IMR-90 (cell line): ENCODE measurements around the gene RNF144A. TPM values are rescaled to one million over a fixed set of nuclear protein-coding genes. Genes with fewer than 3 reads are reported as not detected.

Experiments used
- ATAC-seq: fragments of 200-7000 bp; cut with Tn5 transposase; 2 replicates; pipeline ENCODE4 v1.9.1; 2020; ENCODE audit warnings: low read depth, mild to moderate bottlenecking, moderate library complexity
- BruUV-seq: library from RNA; stranded (reverse); fragments of 400-500 nt; replicated peaks from 2 replicates; lab custom pipeline; 2021; lab: Mats Ljungman, UMichigan
- CTCF ChIA-PET: fragments of 300-600 bp; formaldehyde crosslinking; extraction: SDS; loops from one replicate; lab custom pipeline; 2021; ENCODE audit warnings: antibody characterized with exemption; lab: Yijun Ruan, JAX
- POLR2A ChIA-PET: fragments of 300-600 bp; sonication (Branson Sonifier 250); formaldehyde crosslinking; loops from one replicate; lab custom pipeline; 2022; ENCODE audit warnings: antibody characterized with exemption; ENCODE audit not compliant: unreplicated experiment; lab: Charles Lee
- DNase-seq: peaks from one replicate; pipeline ENCODE4 v3.0.0; 2013
- H2AFZ ChIP-seq: replicated peaks from 2 replicates; pipeline ENCODE3; 2013; ENCODE audit warnings: low read length, mild to moderate bottlenecking; ENCODE audit not compliant: poor library complexity
- H2AK5ac ChIP-seq: 2 replicates; pipeline ENCODE4 v1.6.1; 2013; ENCODE audit warnings: low read depth, low read length, inconsistent platforms
- H2AK9ac ChIP-seq: replicated peaks from 2 replicates; pipeline ENCODE3; 2013; ENCODE audit warnings: mild to moderate bottlenecking, low read depth, low read length, moderate library complexity; ENCODE audit not compliant: poor library complexity
- H2BK120ac ChIP-seq: 2 replicates; pipeline ENCODE4 v1.6.1; 2013; ENCODE audit warnings: low read depth, low read length, inconsistent platforms
- H2BK15ac ChIP-seq: 3 replicates; pipeline ENCODE4 v1.6.1; 2013; ENCODE audit warnings: low read depth, low read length, inconsistent platforms
- H2BK20ac ChIP-seq: 2 replicates; pipeline ENCODE4 v1.6.1; 2013; ENCODE audit warnings: low read depth, mild to moderate bottlenecking, inconsistent platforms, low read length, moderate library complexity
- H2BK5ac ChIP-seq: 2 replicates; pipeline ENCODE4 v1.6.1; 2013; ENCODE audit warnings: mild to moderate bottlenecking, low read depth, low read length, inconsistent platforms; ENCODE audit not compliant: poor library complexity, severe bottlenecking
- H3K14ac ChIP-seq: replicated peaks from 2 replicates; pipeline ENCODE4 v1.6.1; 2013; ENCODE audit warnings: low read depth, low read length, inconsistent platforms
- H3K18ac ChIP-seq: 2 replicates; pipeline ENCODE4 v1.6.1; 2013; ENCODE audit warnings: low read depth, low read length, control low read depth
- H3K23ac ChIP-seq: 2 replicates; pipeline ENCODE4 v1.6.1; 2013; ENCODE audit warnings: low read depth, low read length, inconsistent platforms
- H3K27ac ChIP-seq: 2 replicates; pipeline ENCODE4 v1.5.1; 2013; ENCODE audit warnings: mild to moderate bottlenecking, control low read depth, low read length; ENCODE audit not compliant: insufficient read depth
- H3K27me3 ChIP-seq: 2 replicates; pipeline ENCODE4 v1.6.1; 2013; ENCODE audit warnings: low read length; ENCODE audit not compliant: control insufficient read depth, insufficient read depth
- H3K36me3 ChIP-seq: 2 replicates; pipeline ENCODE4 v1.6.1; 2013; ENCODE audit warnings: low read length, mixed read lengths; ENCODE audit not compliant: control insufficient read depth, insufficient read depth
- H3K4ac ChIP-seq: 2 replicates; pipeline ENCODE4 v1.6.1; 2013; ENCODE audit warnings: low read depth, low read length, inconsistent platforms
- H3K4me1 ChIP-seq: 2 replicates; pipeline ENCODE4 v1.6.1; 2013; ENCODE audit warnings: low read length, mixed read lengths; ENCODE audit not compliant: control insufficient read depth, insufficient read depth
- H3K4me2 ChIP-seq: 2 replicates; pipeline ENCODE4 v1.6.1; 2013; ENCODE audit warnings: low read depth, mild to moderate bottlenecking, control low read depth, low read length, moderate library complexity
- H3K4me3 ChIP-seq: 2 replicates; pipeline ENCODE4 v1.5.1; 2013; ENCODE audit warnings: low read depth, mild to moderate bottlenecking, control low read depth, low read length, moderate library complexity; ENCODE audit not compliant: insufficient read depth
- H3K56ac ChIP-seq: 2 replicates; pipeline ENCODE4 v1.6.1; 2013; ENCODE audit warnings: low read length, inconsistent platforms; ENCODE audit not compliant: insufficient read depth; ENCODE audit errors: extremely low read depth
- H3K79me1 ChIP-seq, 2 experiments: 2 replicates each; pipeline ENCODE4 v1.6.1; 2013; ENCODE audit warnings: low read length in 2 of 2, inconsistent platforms in 1 of 2, low read depth in 1 of 2
- H3K9ac ChIP-seq: 2 replicates; pipeline ENCODE4 v1.6.1; 2013; ENCODE audit warnings: low read depth, low read length, control low read depth
- H3K9me1 ChIP-seq: 2 replicates; pipeline ENCODE4 v1.6.1; 2013; ENCODE audit warnings: low read length, inconsistent platforms; ENCODE audit not compliant: insufficient read depth
- H3K9me3 ChIP-seq: 2 replicates; pipeline ENCODE4 v1.6.1; 2013; ENCODE audit warnings: low read length; ENCODE audit not compliant: control insufficient read depth, insufficient read depth
- H4K20me1 ChIP-seq: 2 replicates; pipeline ENCODE4 v1.6.1; 2013; ENCODE audit warnings: low read length, inconsistent platforms; ENCODE audit not compliant: insufficient read depth
- H4K5ac ChIP-seq: 2 replicates; pipeline ENCODE4 v1.6.1; 2013; ENCODE audit warnings: mild to moderate bottlenecking, low read depth, low read length, control low read depth
- H4K8ac ChIP-seq, 2 experiments: 2 replicates each; pipeline ENCODE4 v1.6.1; 2013; ENCODE audit warnings: low read depth in 2 of 2, low read length in 2 of 2, control low read depth in 1 of 2, inconsistent platforms in 1 of 2
- H4K91ac ChIP-seq: 2 replicates; pipeline ENCODE4 v1.6.1; 2013; ENCODE audit warnings: low read depth, low read length, inconsistent platforms; ENCODE audit not compliant: insufficient read depth
- MAFK ChIP-seq: IDR thresholded peaks from 2 replicates; pipeline ENCODE4 v1.6.1; 2012; ENCODE audit warnings: low read depth, low read length, improper control_type of control experiment
- NFE2L2 ChIP-seq: fragments of 150-350 bp; IDR thresholded peaks from 2 replicates; pipeline ENCODE4 v1.6.1; 2016; ENCODE audit warnings: low read depth, mild to moderate bottlenecking, low read length
- RAD21 ChIP-seq: IDR thresholded peaks from 2 replicates; pipeline ENCODE4 v1.6.1; 2012; ENCODE audit warnings: low read length, improper control_type of control experiment
- RCOR1 ChIP-seq: IDR thresholded peaks from 2 replicates; pipeline ENCODE4 v1.6.1; 2012; ENCODE audit warnings: mild to moderate bottlenecking, low read length, improper control_type of control experiment; ENCODE audit not compliant: insufficient replicate concordance
- WGBS, 2 experiments: methylation state at CpG; one replicate each; pipeline versions ENCODE4 v1.1.5 to v1.1.7; 2013; ENCODE audit warnings: missing lambda C conversion rate in 2 of 2; ENCODE audit not compliant: insufficient read length in 1 of 2; ENCODE audit errors: extremely low coverage in 2 of 2; 5-methylcytosine and 5-hydroxymethylcytosine counted together
- dilution Hi-C: fragments of 300-500 bp; cut with HindIII; formaldehyde crosslinking; loops from one replicate; pipeline ENCODE4 v1.14.3; 2018; ENCODE audit warnings: low sequenced_read_pairs; ENCODE audit not compliant: unreplicated experiment
- in situ Hi-C: fragments of 300-500 bp; cut with MboI; formaldehyde crosslinking; loops from 3 replicates; pipeline ENCODE4 v1.14.3; 2019; ENCODE audit warnings: low sequenced_read_pairs, inconsistent platforms, mixed read lengths
- intact Hi-C: fragments of 100-400 bp; cut with micrococcal nuclease; formaldehyde crosslinking; loops from 2 replicates; pipeline ENCODE4 v1.10.0; 2022
- polyA plus RNA-seq, 3 experiments: library from polyadenylated mRNA; depleted of rRNA; stranded (reverse); fragments of >200 nt; gene quantifications; 2 replicates each; pipeline ENCODE4 v1.2.3, GENCODE V29; 2012; ENCODE audit warnings: low replicate concordance in 1 of 3
- total RNA-seq: library from RNA; depleted of rRNA; stranded (reverse); fragments of >200 nt; gene quantifications from 2 replicates; pipeline ENCODE4 v1.2.3, GENCODE V29; 2012
- TF ChIP-seq, protein P1 (sequence below): fragments of 150-350 bp; IDR thresholded peaks from 2 replicates; pipeline ENCODE4 v1.6.1; 2017; ENCODE audit warnings: mild to moderate bottlenecking, antibody characterized with exemption, low read length, low read depth
- TF ChIP-seq, protein P2 (sequence below): conservative IDR thresholded peaks from 2 replicates; pipeline ENCODE4 v1.5.1; 2012; ENCODE audit warnings: mild to moderate bottlenecking, low read depth, low read length, improper control_type of control experiment

RNF144A gene
- total and polyA plus RNA-seq, 2 of the 4 experiments (the other 2 are of a cell fraction), result 0.18 to 0.26 TPM

DNA sequence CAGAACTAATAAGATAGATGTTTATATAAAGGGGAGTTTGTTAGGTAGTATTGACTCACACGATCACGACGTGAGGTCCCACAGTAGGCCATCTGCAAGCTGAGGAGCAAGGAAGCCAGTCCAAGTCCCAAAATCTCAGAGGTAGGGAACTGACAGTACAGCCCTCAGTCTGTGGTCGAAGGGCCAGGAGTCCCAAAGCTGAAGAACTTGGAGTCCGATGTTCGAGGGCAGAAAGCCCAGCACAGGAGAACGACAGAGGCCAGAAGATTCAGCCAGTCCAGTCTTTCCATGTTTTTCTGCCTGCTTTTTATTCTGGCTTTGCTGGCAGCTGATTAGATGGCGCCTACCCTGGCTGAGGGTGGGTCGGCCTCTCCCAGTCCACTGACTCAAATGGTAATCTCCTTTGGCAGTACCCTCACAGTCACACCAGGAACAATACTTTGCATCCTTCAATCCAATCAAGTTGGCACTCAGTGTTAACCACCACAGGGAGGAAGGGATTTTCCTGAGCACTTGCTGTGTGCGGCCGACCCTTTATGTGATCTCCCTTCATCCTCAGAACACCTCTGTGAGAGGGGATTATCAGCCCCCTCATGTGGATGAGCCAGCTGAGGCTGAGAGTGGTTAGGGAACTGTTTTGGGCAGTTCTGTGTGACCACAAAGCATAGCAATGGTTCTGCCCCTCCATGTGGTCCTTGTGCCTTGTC is 78.3 kb downstream of the RNF144A start:
- Histone ChIP-seq H2AK5ac (no peak overlapping the region), H4K91ac (no peak overlapping the region), H3K14ac (no peak overlapping the region), H3K9me3 (no peaks in the 10 kb centered on the region), H3K4me3 (no peak overlapping the region), H3K36me3 (no peaks in the 10 kb centered on the region), H2AFZ (no peak overlapping the region), H3K4me1 (no peaks in the 10 kb centered on the region), H3K79me1 (no peaks in the 10 kb centered on the region), H4K5ac (no peak overlapping the region), H3K4ac (no peak overlapping the region), H2BK5ac (no peak overlapping the region), H3K27ac (no peak overlapping the region), H3K27me3 (no peaks in the 10 kb centered on the region), H3K9ac (no peak overlapping the region), H2BK120ac (no peak overlapping the region), H4K8ac (no peak overlapping the region), H2BK15ac (no peak overlapping the region), H3K18ac (no peak overlapping the region), H2AK9ac (no peak overlapping the region), H4K20me1 (no peaks in the 10 kb centered on the region), H3K4me2 (no peak overlapping the region), H3K23ac (no peak overlapping the region), H2BK20ac (no peak overlapping the region), H3K56ac (no peak overlapping the region), H3K9me1 (no peaks in the 10 kb centered on the region)
- 78% methylated on average over 4 of the region's 11 CpGs; no CpG with 5 or more reads in 1 of the 2 experiments for WGBS, 2 experiments
- DNase-seq (no peak), ATAC-seq (no peak)
- dilution Hi-C loops (no loop called here), in situ Hi-C loops (no loop called here), intact Hi-C loops (no loop called here)
- CTCF ChIA-PET, result no interaction called here
- no TSS peak for BruUV-seq
- POLR2A ChIA-PET, result no interaction called here
- no peak for TF ChIP-seq RAD21
- no peak for TF ChIP-seq NFE2L2
- TF ChIP-seq, protein P1, sequence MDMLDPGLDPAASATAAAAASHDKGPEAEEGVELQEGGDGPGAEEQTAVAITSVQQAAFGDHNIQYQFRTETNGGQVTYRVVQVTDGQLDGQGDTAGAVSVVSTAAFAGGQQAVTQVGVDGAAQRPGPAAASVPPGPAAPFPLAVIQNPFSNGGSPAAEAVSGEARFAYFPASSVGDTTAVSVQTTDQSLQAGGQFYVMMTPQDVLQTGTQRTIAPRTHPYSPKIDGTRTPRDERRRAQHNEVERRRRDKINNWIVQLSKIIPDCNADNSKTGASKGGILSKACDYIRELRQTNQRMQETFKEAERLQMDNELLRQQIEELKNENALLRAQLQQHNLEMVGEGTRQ, result no peak
- no peak for TF ChIP-seq RCOR1
- TF ChIP-seq, protein P2, sequence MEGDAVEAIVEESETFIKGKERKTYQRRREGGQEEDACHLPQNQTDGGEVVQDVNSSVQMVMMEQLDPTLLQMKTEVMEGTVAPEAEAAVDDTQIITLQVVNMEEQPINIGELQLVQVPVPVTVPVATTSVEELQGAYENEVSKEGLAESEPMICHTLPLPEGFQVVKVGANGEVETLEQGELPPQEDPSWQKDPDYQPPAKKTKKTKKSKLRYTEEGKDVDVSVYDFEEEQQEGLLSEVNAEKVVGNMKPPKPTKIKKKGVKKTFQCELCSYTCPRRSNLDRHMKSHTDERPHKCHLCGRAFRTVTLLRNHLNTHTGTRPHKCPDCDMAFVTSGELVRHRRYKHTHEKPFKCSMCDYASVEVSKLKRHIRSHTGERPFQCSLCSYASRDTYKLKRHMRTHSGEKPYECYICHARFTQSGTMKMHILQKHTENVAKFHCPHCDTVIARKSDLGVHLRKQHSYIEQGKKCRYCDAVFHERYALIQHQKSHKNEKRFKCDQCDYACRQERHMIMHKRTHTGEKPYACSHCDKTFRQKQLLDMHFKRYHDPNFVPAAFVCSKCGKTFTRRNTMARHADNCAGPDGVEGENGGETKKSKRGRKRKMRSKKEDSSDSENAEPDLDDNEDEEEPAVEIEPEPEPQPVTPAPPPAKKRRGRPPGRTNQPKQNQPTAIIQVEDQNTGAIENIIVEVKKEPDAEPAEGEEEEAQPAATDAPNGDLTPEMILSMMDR, result no peak
- no peak for TF ChIP-seq MAFK
